NCI-H2227 (cell line): ENCODE results near the gene AFG3L2.

Experiments
- DNase-seq: peaks from one replicate; lab custom pipeline; 2025; ENCODE audit not compliant: unreplicated experiment; lab: John Stamatoyannopoulos, UW

Gene AFG3L2

DNA sequence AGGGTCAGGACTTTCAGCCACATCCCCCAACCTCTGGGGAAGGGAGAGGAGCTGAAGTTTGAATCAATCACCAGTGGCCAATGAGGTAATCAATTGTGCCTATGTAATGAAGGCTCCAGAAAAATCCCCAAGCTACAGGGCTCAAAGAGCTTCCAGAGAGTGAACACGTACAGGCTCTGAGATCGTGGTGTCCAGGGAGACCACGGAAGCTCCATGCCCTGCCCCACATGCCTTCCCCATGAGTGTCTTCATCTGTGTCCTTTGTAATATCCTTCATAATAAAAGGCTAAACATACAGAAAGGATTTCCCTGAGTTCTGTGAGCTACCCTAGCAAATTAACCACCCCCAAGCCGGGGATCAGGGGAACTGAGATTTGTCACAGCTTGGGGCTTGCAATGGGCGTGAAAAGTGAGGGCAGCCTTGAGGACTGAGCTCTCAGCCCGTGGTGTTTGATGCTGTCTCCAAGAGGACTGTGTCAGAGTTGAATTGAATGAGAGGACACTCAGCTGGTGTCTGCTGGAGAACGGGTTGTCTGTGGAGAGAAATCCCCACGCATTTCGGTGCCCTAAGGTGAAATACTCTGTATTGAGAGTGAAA, 94.5 kb downstream of the AFG3L2 start:
- DNase-seq = no peak

DNA sequence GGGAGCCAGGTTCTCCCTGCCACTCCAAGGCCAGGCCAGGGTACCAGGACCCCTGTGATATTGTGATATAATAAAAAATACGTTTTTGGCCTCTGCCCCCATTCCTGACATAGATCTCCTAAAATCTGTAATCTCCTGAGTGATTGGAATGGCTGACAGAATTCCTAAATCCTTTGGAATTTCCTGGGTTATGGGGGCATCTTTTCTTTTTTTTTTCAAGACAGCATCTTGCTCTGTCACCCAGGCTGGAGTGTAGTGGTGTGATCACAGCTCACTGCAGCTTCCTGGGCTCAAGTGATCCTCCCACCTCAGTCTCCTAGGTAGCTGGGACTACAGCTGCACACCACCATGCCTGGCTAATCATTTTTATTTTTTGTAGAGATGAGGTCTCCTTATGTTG, 95.2 kb downstream of the AFG3L2 start:
- DNase-seq = no peak

GRCh38 chr18:12279781-12280531, 97.1 kb downstream of the AFG3L2 start:
- DNase-seq = no peak
